Measurements from ENCODE around the gene PCSK1.

GRCh38 chr5:96447949-96448348 lies 14.9 kb upstream of the PCSK1 start:
- TF ChIP-seq, protein P1, sequence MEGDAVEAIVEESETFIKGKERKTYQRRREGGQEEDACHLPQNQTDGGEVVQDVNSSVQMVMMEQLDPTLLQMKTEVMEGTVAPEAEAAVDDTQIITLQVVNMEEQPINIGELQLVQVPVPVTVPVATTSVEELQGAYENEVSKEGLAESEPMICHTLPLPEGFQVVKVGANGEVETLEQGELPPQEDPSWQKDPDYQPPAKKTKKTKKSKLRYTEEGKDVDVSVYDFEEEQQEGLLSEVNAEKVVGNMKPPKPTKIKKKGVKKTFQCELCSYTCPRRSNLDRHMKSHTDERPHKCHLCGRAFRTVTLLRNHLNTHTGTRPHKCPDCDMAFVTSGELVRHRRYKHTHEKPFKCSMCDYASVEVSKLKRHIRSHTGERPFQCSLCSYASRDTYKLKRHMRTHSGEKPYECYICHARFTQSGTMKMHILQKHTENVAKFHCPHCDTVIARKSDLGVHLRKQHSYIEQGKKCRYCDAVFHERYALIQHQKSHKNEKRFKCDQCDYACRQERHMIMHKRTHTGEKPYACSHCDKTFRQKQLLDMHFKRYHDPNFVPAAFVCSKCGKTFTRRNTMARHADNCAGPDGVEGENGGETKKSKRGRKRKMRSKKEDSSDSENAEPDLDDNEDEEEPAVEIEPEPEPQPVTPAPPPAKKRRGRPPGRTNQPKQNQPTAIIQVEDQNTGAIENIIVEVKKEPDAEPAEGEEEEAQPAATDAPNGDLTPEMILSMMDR (IDR thresholded peaks at IDR 0.05): no peak
- TF ChIP-seq POLR2A (IDR thresholded peaks at IDR 0.05) (no peak), EP300 (IDR thresholded peaks at IDR 0.05) (no peak)

Data from ovary (tissue), 3 donors.